GM23338 (cell line): ENCODE results near the gene DIPK1A. TPM values are rescaled to one million over a fixed set of nuclear protein-coding genes. Genes with fewer than 3 reads are reported as not detected.

Source experiments
- ATAC-seq: fragments of 200-7000 bp; cut with Tn5 transposase; 3 replicates; pipeline ENCODE4 v1.9.1; 2020
- DNase-seq: peaks from one replicate; pipeline ENCODE4 v3.0.0-alpha.2; 2015; ENCODE audit warnings: low spot score
- H2AFZ ChIP-seq: fragments of 200-600 bp; sonication (generic); 2 replicates; pipeline ENCODE4 v1.8.0; 2016; ENCODE audit warnings: antibody characterized with exemption, mild to moderate bottlenecking, moderate library complexity
- H3F3A ChIP-seq: fragments of 200-600 bp; sonication (generic); replicated peaks from 2 replicates; pipeline ENCODE4 v1.8.0; 2017; ENCODE audit warnings: antibody characterized with exemption, mixed run types, low read depth
- H3K27ac ChIP-seq: fragments of 200-600 bp; sonication (generic); 2 replicates; pipeline ENCODE4 v1.6.1; 2016; ENCODE audit warnings: low read depth
- H3K27me3 ChIP-seq: fragments of 200-600 bp; sonication (generic); 2 replicates; pipeline ENCODE4 v1.8.0; 2016; ENCODE audit warnings: mild to moderate bottlenecking, mixed run types, moderate library complexity; ENCODE audit not compliant: insufficient read depth
- H3K36me3 ChIP-seq: fragments of 200-600 bp; sonication (generic); 2 replicates; pipeline ENCODE4 v1.8.0; 2016; ENCODE audit warnings: mild to moderate bottlenecking; ENCODE audit not compliant: insufficient read depth
- H3K4me1 ChIP-seq: fragments of 200-600 bp; sonication (generic); 2 replicates; pipeline ENCODE4 v1.8.0; 2016; ENCODE audit warnings: mild to moderate bottlenecking, moderate library complexity; ENCODE audit not compliant: insufficient read depth
- H3K4me2 ChIP-seq: fragments of 200-600 bp; sonication (generic); 2 replicates; pipeline ENCODE4 v1.7.1; 2017; ENCODE audit warnings: mixed run types
- H3K4me3 ChIP-seq: fragments of 200-600 bp; sonication (generic); 2 replicates; pipeline ENCODE4 v1.6.1; 2016; ENCODE audit warnings: mixed run types
- H3K79me2 ChIP-seq: fragments of 200-600 bp; sonication (generic); replicated peaks from 2 replicates; pipeline ENCODE4 v1.8.0; 2017; ENCODE audit warnings: mild to moderate bottlenecking; ENCODE audit not compliant: insufficient read depth
- H3K9me2 ChIP-seq: fragments of 200-600 bp; sonication (generic); 2 replicates; pipeline ENCODE4 v1.8.0; 2017; ENCODE audit not compliant: insufficient read depth
- H4K20me1 ChIP-seq: fragments of 200-600 bp; sonication (generic); replicated peaks from 2 replicates; pipeline ENCODE4 v1.8.0; 2017; ENCODE audit warnings: mild to moderate bottlenecking; ENCODE audit not compliant: insufficient read depth
- H3K27ac Mint-ChIP-seq: 2 replicates; pipeline ENCODE4 v1.8.0; 2020; ENCODE audit warnings: inconsistent platforms, mild to moderate bottlenecking, moderate library complexity, mixed read lengths
- H3K27me3 Mint-ChIP-seq: 3 replicates; pipeline ENCODE4 v1.8.0; 2022; ENCODE audit warnings: low read depth, mild to moderate bottlenecking, moderate library complexity, mixed read lengths, inconsistent platforms; ENCODE audit not compliant: insufficient read depth, poor library complexity
- H3K36me3 Mint-ChIP-seq: 3 replicates; pipeline ENCODE4 v1.8.0; 2021; ENCODE audit warnings: low read depth, mild to moderate bottlenecking, inconsistent platforms, moderate library complexity, mixed read lengths
- H3K4me1 Mint-ChIP-seq: 3 replicates; pipeline ENCODE4 v1.8.0; 2020; ENCODE audit warnings: mild to moderate bottlenecking, inconsistent platforms, mixed read lengths
- H3K4me3 Mint-ChIP-seq: 3 replicates; pipeline ENCODE4 v1.8.0; 2021; ENCODE audit warnings: moderate library complexity, mild to moderate bottlenecking, inconsistent platforms, mixed read lengths
- H3K9me3 Mint-ChIP-seq: 3 replicates; pipeline ENCODE4 v1.8.0; 2020; ENCODE audit warnings: moderate library complexity, mild to moderate bottlenecking, inconsistent platforms, mixed read lengths
- ETS1 ChIP-seq: IDR thresholded peaks from 2 replicates; pipeline ENCODE4 v1.6.1; 2016; ENCODE audit warnings: antibody characterized with exemption
- ZNF114 ChIP-seq: fragments of 250-450 bp; sonication (Bioruptor Pico); IDR thresholded peaks from 2 replicates; pipeline ENCODE4 v1.5.0; 2020; ENCODE audit warnings: mild to moderate bottlenecking, moderate library complexity
- ZNF331 ChIP-seq: fragments of 250-450 bp; sonication (Bioruptor Pico); IDR thresholded peaks from 2 replicates; pipeline ENCODE4 v1.5.0; 2020; ENCODE audit warnings: low read depth, mild to moderate bottlenecking, moderate library complexity
- ZNF462 ChIP-seq: fragments of 250-450 bp; sonication (Bioruptor Pico); IDR thresholded peaks from 2 replicates; pipeline ENCODE4 v1.5.0; 2020; ENCODE audit warnings: mild to moderate bottlenecking, moderate library complexity
- polyA plus RNA-seq: library from polyadenylated mRNA; unstranded; fragments of >200 nt; fragmentation: Nextera tagmentation; extraction: Ambion mirVana; gene quantifications from 2 replicates; pipeline ENCODE4 v1.2.1, GENCODE V29; 2016
- total RNA-seq: library from RNA; depleted of rRNA; stranded (reverse); fragments of >200 nt; shearing (Covaris generic); gene quantifications from 2 replicates; pipeline ENCODE4 v1.2.3, GENCODE V29; 2014

The DIPK1A gene
- total and polyA plus RNA-seq, 2 experiments from 2014 or later: 4.8 to 6.1 TPM

- TF ChIP-seq ZNF462 (CRISPR knock-in tag): no peak
Measured at GRCh38 chr1:92844439-92844838, 116.8 kb downstream of the DIPK1A start (continued).

GRCh38 chr1:92843429-92844352 is 117.6 kb downstream of the DIPK1A start:
- Histone ChIP-seq H3K27me3 (no peaks in the 10 kb centered on the region), H3K4me1 (no peaks in the 10 kb centered on the region), H3K4me2 (no peak overlapping the region), H4K20me1 (peaks cover 33% of the 10 kb centered on the region), H2AFZ (no peak overlapping the region), H3K36me3 (peaks cover 36% of the 10 kb centered on the region), H3K9me2 (no peaks in the 10 kb centered on the region), H3K4me3 (no peak overlapping the region), H3K79me2 (peaks cover 18% of the 10 kb centered on the region), H3F3A (peaks cover 39% of the 10 kb centered on the region), H3K27ac (peak overlapping the region; percentile 14; the same call in 1 of the 2 replicates)
- DNase-seq: no peak
- Mint-ChIP-seq H3K9me3 (no peaks in the 10 kb centered on the region), H3K4me3 (no peak overlapping the region), H3K4me1 (no peaks in the 10 kb centered on the region), H3K36me3 (peaks cover 57% of the 10 kb centered on the region), H3K27ac (no peak overlapping the region), H3K27me3 (no peaks in the 10 kb centered on the region)
- peak; percentile 15; the same call in 2 of the 3 replicates for ATAC-seq
- TF ChIP-seq ZNF114 (CRISPR knock-in tag): no peak
- no peak for TF ChIP-seq ZNF462 (CRISPR knock-in tag)
- TF ChIP-seq ETS1: no peak
- no peak for TF ChIP-seq ZNF331 (CRISPR knock-in tag)
